Adipocyte (in vitro differentiated cells): ENCODE measurements around the gene UBAC1.

Experiments
- DNase-seq: peaks from one replicate; pipeline ENCODE4 v3.0.0-alpha.2; 2015; ENCODE audit warnings: low read depth
- H3K27me3 ChIP-seq: replicated peaks from 2 replicates; pipeline ENCODE4 v1.7.0; 2013; ENCODE audit warnings: mild to moderate bottlenecking, low read length, moderate library complexity; ENCODE audit not compliant: control insufficient read depth, insufficient read depth
- H3K36me3 ChIP-seq: 2 replicates; pipeline ENCODE4 v1.7.0; 2013; ENCODE audit warnings: low read length, mild to moderate bottlenecking, moderate library complexity; ENCODE audit not compliant: control insufficient read depth, insufficient read depth, severe bottlenecking
- H3K4me1 ChIP-seq: 2 replicates; pipeline ENCODE4 v1.7.0; 2013; ENCODE audit warnings: mild to moderate bottlenecking, low read length, moderate library complexity; ENCODE audit not compliant: control insufficient read depth, insufficient read depth
- H3K4me3 ChIP-seq: 2 replicates; pipeline ENCODE4 v1.7.0; 2013; ENCODE audit warnings: mild to moderate bottlenecking, low read length, moderate library complexity
- H3K9ac ChIP-seq: 2 replicates; pipeline ENCODE4 v1.7.0; 2013; ENCODE audit warnings: mild to moderate bottlenecking, low read length, moderate library complexity
- H3K9me3 ChIP-seq: 2 replicates; pipeline ENCODE4 v1.7.0; 2013; ENCODE audit warnings: mild to moderate bottlenecking, low read length, moderate library complexity; ENCODE audit not compliant: control insufficient read depth

Gene UBAC1

DNA sequence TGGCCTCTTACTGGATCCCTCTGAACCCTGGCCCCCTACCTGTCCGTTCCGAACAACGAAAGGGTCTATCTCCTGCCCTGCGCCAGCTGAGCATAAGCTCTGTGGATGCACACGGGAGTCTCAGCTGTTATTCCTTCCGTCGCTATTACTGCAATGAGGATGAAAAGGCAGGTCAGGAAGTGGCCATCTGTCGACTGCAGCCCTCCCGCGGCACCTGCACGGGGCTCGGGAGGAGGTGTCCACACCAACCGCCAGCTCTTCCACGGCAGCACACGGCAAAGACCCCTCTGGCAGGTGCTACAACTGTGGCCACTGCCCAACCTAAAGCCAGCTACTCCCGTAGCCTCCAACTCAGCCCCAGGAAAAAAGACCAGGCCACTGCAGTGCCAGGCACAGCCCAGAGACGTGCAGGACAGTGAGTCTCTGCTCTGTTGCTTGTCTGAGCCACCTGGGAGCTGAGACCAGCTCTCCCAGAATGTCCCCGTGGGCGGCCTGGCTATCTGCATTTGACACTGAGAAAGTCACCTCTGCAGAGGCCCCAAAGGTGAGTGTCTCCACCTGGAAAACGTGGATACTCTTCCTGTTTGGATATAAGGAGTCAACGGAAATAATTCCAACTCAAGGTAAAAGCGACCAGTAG is 72.9 kb downstream of the UBAC1 start:
- peaks cover 17% of the 10 kb centered on the region for H3K4me1 ChIP-seq
- H3K36me3 ChIP-seq, result no peaks in the 10 kb centered on the region
- no peak for DNase-seq

GRCh38 chr9:135887585-135888050 is 73.6 kb downstream of the UBAC1 start:
- no peaks in the 10 kb centered on the region for H3K36me3 ChIP-seq

More for the DNA sequence above, 72.9 kb downstream of the UBAC1 start:
- no peak overlapping the region for H3K4me3 ChIP-seq
- no peaks in the 10 kb centered on the region for H3K27me3 ChIP-seq
- H3K9me3 ChIP-seq, result no peaks in the 10 kb centered on the region
- H3K9ac ChIP-seq, result no peak overlapping the region

GRCh38 chr9:135887021-135887507 is 74.1 kb downstream of the UBAC1 start:
- peak; percentile 22 for DNase-seq
- Histone ChIP-seq H3K36me3 (no peaks in the 10 kb centered on the region), H3K4me3 (no peak overlapping the region), H3K4me1 (peaks cover 17% of the 10 kb centered on the region), H3K27me3 (no peaks in the 10 kb centered on the region), H3K9ac (no peak overlapping the region), H3K9me3 (no peaks in the 10 kb centered on the region)

More at GRCh38 chr9:135887585-135888050, 73.6 kb downstream of the UBAC1 start:
- Histone ChIP-seq H3K9me3 (no peaks in the 10 kb centered on the region), H3K9ac (no peak overlapping the region), H3K27me3 (no peaks in the 10 kb centered on the region), H3K4me3 (no peak overlapping the region), H3K4me1 (peaks cover 17% of the 10 kb centered on the region)
- no peak for DNase-seq

GRCh38 chr9:135886147-135886981 is 74.8 kb downstream of the UBAC1 start:
- Histone ChIP-seq H3K27me3 (no peaks in the 10 kb centered on the region), H3K9me3 (no peaks in the 10 kb centered on the region), H3K4me3 (no peak overlapping the region), H3K9ac (no peak overlapping the region), H3K36me3 (no peaks in the 10 kb centered on the region), H3K4me1 (peaks cover 17% of the 10 kb centered on the region)
- peak; percentile 65 for DNase-seq

DNA sequence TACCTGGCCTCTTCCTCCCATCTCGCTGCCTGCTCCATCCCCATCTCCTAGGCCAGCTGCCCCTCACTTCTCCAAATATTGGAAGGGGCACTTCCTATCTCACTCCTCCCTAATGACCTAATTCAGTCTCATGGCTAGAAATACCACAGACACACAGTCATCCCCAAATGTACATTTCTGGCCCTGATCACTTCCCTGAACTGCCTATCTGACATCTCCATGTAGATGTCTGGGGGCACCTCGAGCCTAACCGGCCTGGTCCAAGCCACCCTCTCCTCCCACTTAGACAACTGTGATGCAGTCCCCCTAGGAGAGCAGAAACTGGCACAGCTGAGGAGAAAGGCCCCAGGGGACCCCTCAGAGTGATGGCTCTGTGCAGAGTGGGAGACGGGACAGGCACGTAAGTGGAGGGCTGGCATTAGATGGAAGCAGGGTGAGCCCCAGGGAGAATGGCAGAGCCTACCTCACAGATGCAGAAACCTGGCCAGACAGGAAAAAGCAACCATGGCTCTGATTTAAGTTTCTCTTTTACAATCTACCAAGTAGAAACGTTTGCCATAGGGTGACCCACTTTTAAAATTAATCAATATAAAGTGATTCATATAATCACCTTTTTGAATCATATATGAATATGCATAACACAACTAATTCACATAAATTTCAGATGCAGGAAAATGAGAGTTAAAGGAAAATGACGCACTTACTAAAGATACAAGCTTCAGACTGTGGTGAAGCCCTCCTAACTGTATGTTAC is 75.9 kb downstream of the UBAC1 start:
- Histone ChIP-seq H3K4me3 (no peak overlapping the region), H3K36me3 (no peaks in the 10 kb centered on the region), H3K4me1 (peaks cover 13% of the 10 kb centered on the region), H3K9me3 (no peaks in the 10 kb centered on the region), H3K27me3 (no peaks in the 10 kb centered on the region), H3K9ac (no peak overlapping the region)
- DNase-seq, result peak; percentile 29

GRCh38 chr9:135884328-135885035 is 76.7 kb downstream of the UBAC1 start:
- DNase-seq, result peak; percentile 36
- H3K9ac ChIP-seq, result no peak overlapping the region
- H3K27me3 ChIP-seq, result no peaks in the 10 kb centered on the region
- H3K36me3 ChIP-seq, result no peaks in the 10 kb centered on the region
- no peaks in the 10 kb centered on the region for H3K9me3 ChIP-seq
- no peak overlapping the region for H3K4me3 ChIP-seq
- peaks cover 13% of the 10 kb centered on the region for H3K4me1 ChIP-seq

- no peaks in the 10 kb centered on the region for H3K36me3 ChIP-seq
- H3K4me1 ChIP-seq, result peaks cover 20% of the 10 kb centered on the region
- no peaks in the 10 kb centered on the region for H3K27me3 ChIP-seq
- no peaks in the 10 kb centered on the region for H3K9me3 ChIP-seq
- no peak overlapping the region for H3K4me3 ChIP-seq
- DNase-seq, result no peak
- no peak overlapping the region for H3K9ac ChIP-seq
These were observed 77.6 kb downstream of the UBAC1 start for GRCh38 chr9:135883410-135884089.
